WTC11 (cell line): ENCODE measurements around the gene RPS10. TPM values are rescaled to one million over a fixed set of nuclear protein-coding genes. Genes with fewer than 3 reads are reported as not detected.

ENCODE experiments used
- CREB1 ChIP-seq: sonication (generic); formaldehyde crosslinking; IDR thresholded peaks from 2 replicates; pipeline ENCODE4 v1.8.0; 2023; ENCODE audit warnings: mild to moderate bottlenecking, missing genetic modification reagents
- E2F4 ChIP-seq: sonication (generic); formaldehyde crosslinking; IDR thresholded peaks from 2 replicates; pipeline ENCODE4 v1.8.1; 2022; ENCODE audit warnings: low read depth, mild to moderate bottlenecking, moderate library complexity, missing genetic modification reagents, borderline replicate concordance
- EMX1 ChIP-seq: fragments of 250-450 bp; sonication (Bioruptor Pico); IDR thresholded peaks from 2 replicates; pipeline ENCODE4 v1.8.0; 2021; ENCODE audit warnings: mild to moderate bottlenecking
- ESRRA ChIP-seq: sonication (generic); formaldehyde crosslinking; IDR thresholded peaks from 2 replicates; pipeline ENCODE4 v1.8.1; 2022; ENCODE audit warnings: mild to moderate bottlenecking, missing genetic modification reagents, borderline replicate concordance
- FOXJ3 ChIP-seq: sonication (generic); formaldehyde crosslinking; IDR thresholded peaks from 2 replicates; pipeline ENCODE4 v1.9.0; 2021; ENCODE audit warnings: missing genetic modification reagents, mild to moderate bottlenecking, borderline replicate concordance
- GTF2I ChIP-seq: fragments of 250-450 bp; sonication (Bioruptor Pico); conservative IDR thresholded peaks from 2 replicates; pipeline ENCODE4 v1.4.0; 2021; ENCODE audit warnings: mild to moderate bottlenecking
- JAZF1 ChIP-seq: fragments of 250-450 bp; sonication (Bioruptor Pico); IDR thresholded peaks from 2 replicates; pipeline ENCODE4 v1.9.0; 2021; ENCODE audit warnings: moderate library complexity, mild to moderate bottlenecking, inconsistent platforms
- JUN ChIP-seq: sonication (generic); formaldehyde crosslinking; IDR thresholded peaks from 2 replicates; pipeline ENCODE4 v1.8.0; 2023; ENCODE audit warnings: mild to moderate bottlenecking, missing genetic modification reagents
- KAT7 ChIP-seq: sonication (generic); formaldehyde crosslinking; IDR thresholded peaks from 2 replicates; pipeline ENCODE4 v1.8.1; 2023; ENCODE audit warnings: missing genetic modification reagents, mild to moderate bottlenecking, borderline replicate concordance
- NFE2L1 ChIP-seq: sonication (generic); formaldehyde crosslinking; IDR thresholded peaks from 2 replicates; pipeline ENCODE4 v1.8.1; 2023; ENCODE audit warnings: missing genetic modification reagents
- NFYB ChIP-seq: sonication (generic); formaldehyde crosslinking; conservative IDR thresholded peaks from 2 replicates; pipeline ENCODE4 v1.8.0; 2022; ENCODE audit warnings: low read depth, missing genetic modification reagents
- NR2C2 ChIP-seq: sonication (generic); formaldehyde crosslinking; IDR thresholded peaks from 2 replicates; pipeline ENCODE4 v1.8.0; 2022; ENCODE audit warnings: mild to moderate bottlenecking, missing genetic modification reagents
- OVOL2 ChIP-seq: fragments of 250-450 bp; sonication (Bioruptor Pico); IDR thresholded peaks from 2 replicates; pipeline ENCODE4 v1.9.0; 2021; ENCODE audit warnings: mild to moderate bottlenecking, borderline replicate concordance
- PRRX2 ChIP-seq: fragments of 250-450 bp; sonication (Bioruptor Pico); IDR thresholded peaks from 2 replicates; pipeline ENCODE4 v1.8.0; 2021; ENCODE audit warnings: mild to moderate bottlenecking
- SMAD3 ChIP-seq: sonication (generic); formaldehyde crosslinking; IDR thresholded peaks from 2 replicates; pipeline ENCODE4 v1.8.0; 2022; ENCODE audit warnings: missing genetic modification reagents, mild to moderate bottlenecking, borderline replicate concordance
- SOX15 ChIP-seq: fragments of 250-450 bp; sonication (Bioruptor Pico); IDR thresholded peaks from 2 replicates; pipeline ENCODE4 v1.9.0; 2021; ENCODE audit warnings: mild to moderate bottlenecking
- TEAD1 ChIP-seq: sonication (generic); formaldehyde crosslinking; IDR thresholded peaks from 2 replicates; pipeline ENCODE4 v1.8.0; 2022; ENCODE audit warnings: mild to moderate bottlenecking, missing genetic modification reagents
- TP53 ChIP-seq: sonication (generic); formaldehyde crosslinking; IDR thresholded peaks from 2 replicates; pipeline ENCODE4 v1.8.1; 2023; ENCODE audit warnings: mild to moderate bottlenecking, missing genetic modification reagents
- USF2 ChIP-seq: sonication (generic); formaldehyde crosslinking; IDR thresholded peaks from 2 replicates; pipeline ENCODE4 v1.8.1; 2023; ENCODE audit warnings: mild to moderate bottlenecking, missing genetic modification reagents, moderate library complexity
- ZBTB21 ChIP-seq: sonication (generic); formaldehyde crosslinking; IDR thresholded peaks from 2 replicates; pipeline ENCODE4 v1.8.1; 2023; ENCODE audit warnings: mild to moderate bottlenecking, missing genetic modification reagents, borderline replicate concordance
- ZMAT4 ChIP-seq: fragments of 250-450 bp; sonication (Bioruptor Pico); IDR thresholded peaks from 2 replicates; pipeline ENCODE4 v1.9.0; 2021; ENCODE audit warnings: mild to moderate bottlenecking
- ZNF512 ChIP-seq: sonication (generic); formaldehyde crosslinking; IDR thresholded peaks from 2 replicates; pipeline ENCODE4 v1.8.1; 2022; ENCODE audit warnings: missing genetic modification reagents, borderline replicate concordance
- total RNA-seq: library from RNA; stranded (reverse); gene quantifications from 3 replicates; pipeline ENCODE4 v1.2.3, GENCODE V29; 2021
- TF ChIP-seq, protein P1 (sequence below): fragments of 200-600 bp; IDR thresholded peaks from 2 replicates; pipeline ENCODE4 v1.8.0; 2022; ENCODE audit warnings: antibody characterized with exemption
- TF ChIP-seq, protein P2 (sequence below): sonication (generic); formaldehyde crosslinking; IDR thresholded peaks from 2 replicates; pipeline ENCODE4 v1.8.0; 2022; ENCODE audit warnings: mild to moderate bottlenecking, missing genetic modification reagents
- TF ChIP-seq, protein P3 (sequence below): sonication (generic); formaldehyde crosslinking; IDR thresholded peaks from 2 replicates; pipeline ENCODE4 v1.8.1; 2022; ENCODE audit warnings: mild to moderate bottlenecking, missing genetic modification reagents, moderate library complexity, borderline replicate concordance
- TF ChIP-seq, protein P4 (sequence below): fragments of 250-450 bp; sonication (Bioruptor Pico); conservative IDR thresholded peaks from 2 replicates; pipeline ENCODE4 v1.9.0; 2021; ENCODE audit warnings: mild to moderate bottlenecking
- TF ChIP-seq, protein P5 (sequence below): fragments of 250-450 bp; sonication (Bioruptor Pico); IDR thresholded peaks from 2 replicates; pipeline ENCODE4 v2.1.2; 2022; ENCODE audit warnings: mild to moderate bottlenecking, moderate library complexity

RPS10 gene
- total RNA-seq, 1 experiment from 2014 or later = 2,184 TPM

DNA sequence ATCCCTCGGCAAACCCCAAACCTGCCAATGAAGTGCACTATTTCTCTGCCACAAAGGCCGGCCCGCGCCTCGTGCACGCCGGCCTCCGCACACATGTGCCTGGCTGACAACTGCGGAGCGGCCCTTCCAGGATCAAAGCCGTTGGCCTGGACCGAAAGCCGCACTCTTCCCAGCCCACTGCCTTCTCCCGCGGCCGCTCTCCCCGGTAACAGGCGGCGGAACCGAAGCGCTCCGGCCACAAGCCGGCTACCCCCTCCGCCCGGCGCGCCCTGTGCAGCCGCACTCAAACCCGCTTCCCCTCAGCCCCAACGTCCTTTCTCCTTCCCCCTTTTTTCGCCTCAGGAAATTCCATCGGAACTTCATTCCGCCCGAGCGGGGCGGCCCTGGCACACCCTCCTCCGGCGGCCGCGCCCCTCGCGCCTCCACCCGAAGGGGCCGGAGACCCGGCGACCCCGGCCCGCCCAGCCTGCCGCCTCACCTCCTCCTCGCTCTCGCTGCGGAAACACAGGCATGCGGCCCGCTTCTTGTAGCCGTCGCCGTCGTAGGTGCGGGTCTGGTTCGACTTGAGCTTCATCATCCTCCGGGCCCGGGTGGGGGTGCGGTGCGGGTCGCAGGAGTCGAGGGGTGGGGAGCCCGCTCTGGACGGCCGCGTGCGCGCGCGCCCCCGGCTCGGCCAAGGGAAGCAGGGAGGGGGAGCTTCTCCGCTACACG is 33.9 kb downstream of the RPS10 start (continued):
- TF ChIP-seq, protein P1, sequence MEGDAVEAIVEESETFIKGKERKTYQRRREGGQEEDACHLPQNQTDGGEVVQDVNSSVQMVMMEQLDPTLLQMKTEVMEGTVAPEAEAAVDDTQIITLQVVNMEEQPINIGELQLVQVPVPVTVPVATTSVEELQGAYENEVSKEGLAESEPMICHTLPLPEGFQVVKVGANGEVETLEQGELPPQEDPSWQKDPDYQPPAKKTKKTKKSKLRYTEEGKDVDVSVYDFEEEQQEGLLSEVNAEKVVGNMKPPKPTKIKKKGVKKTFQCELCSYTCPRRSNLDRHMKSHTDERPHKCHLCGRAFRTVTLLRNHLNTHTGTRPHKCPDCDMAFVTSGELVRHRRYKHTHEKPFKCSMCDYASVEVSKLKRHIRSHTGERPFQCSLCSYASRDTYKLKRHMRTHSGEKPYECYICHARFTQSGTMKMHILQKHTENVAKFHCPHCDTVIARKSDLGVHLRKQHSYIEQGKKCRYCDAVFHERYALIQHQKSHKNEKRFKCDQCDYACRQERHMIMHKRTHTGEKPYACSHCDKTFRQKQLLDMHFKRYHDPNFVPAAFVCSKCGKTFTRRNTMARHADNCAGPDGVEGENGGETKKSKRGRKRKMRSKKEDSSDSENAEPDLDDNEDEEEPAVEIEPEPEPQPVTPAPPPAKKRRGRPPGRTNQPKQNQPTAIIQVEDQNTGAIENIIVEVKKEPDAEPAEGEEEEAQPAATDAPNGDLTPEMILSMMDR = no peak
- TF ChIP-seq JAZF1 (CRISPR knock-in tag) = no peak
- no peak for TF ChIP-seq SOX15
- TF ChIP-seq GTF2I (CRISPR knock-in tag) = no peak
- no peak for TF ChIP-seq ZNF512 (CRISPR knock-in tag)
- TF ChIP-seq, protein P2, sequence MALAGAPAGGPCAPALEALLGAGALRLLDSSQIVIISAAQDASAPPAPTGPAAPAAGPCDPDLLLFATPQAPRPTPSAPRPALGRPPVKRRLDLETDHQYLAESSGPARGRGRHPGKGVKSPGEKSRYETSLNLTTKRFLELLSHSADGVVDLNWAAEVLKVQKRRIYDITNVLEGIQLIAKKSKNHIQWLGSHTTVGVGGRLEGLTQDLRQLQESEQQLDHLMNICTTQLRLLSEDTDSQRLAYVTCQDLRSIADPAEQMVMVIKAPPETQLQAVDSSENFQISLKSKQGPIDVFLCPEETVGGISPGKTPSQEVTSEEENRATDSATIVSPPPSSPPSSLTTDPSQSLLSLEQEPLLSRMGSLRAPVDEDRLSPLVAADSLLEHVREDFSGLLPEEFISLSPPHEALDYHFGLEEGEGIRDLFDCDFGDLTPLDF = peak; percentile 77
- TF ChIP-seq FOXJ3 (CRISPR knock-in tag) = no peak
- TF ChIP-seq ZBTB21 (CRISPR knock-in tag) = no peak
- no peak for TF ChIP-seq SMAD3 (CRISPR knock-in tag)
- TF ChIP-seq KAT7 = no peak; the same call in 1 of the 2 replicates
- TF ChIP-seq EMX1 = no peak
- TF ChIP-seq USF2 = 0 out of 2 replicates have a peak, but pooled peaks have one; percentile 5
- TF ChIP-seq OVOL2 = no peak
- no peak; the same call in 1 of the 2 replicates for TF ChIP-seq NFYB
- no peak for TF ChIP-seq NFE2L1 (CRISPR knock-in tag)
- TF ChIP-seq, protein P3, sequence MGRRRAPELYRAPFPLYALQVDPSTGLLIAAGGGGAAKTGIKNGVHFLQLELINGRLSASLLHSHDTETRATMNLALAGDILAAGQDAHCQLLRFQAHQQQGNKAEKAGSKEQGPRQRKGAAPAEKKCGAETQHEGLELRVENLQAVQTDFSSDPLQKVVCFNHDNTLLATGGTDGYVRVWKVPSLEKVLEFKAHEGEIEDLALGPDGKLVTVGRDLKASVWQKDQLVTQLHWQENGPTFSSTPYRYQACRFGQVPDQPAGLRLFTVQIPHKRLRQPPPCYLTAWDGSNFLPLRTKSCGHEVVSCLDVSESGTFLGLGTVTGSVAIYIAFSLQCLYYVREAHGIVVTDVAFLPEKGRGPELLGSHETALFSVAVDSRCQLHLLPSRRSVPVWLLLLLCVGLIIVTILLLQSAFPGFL (CRISPR knock-in tag) = peak; percentile 70; the same call in 1 of the 2 replicates
- 0 out of 2 replicates have a peak, but pooled peaks have one; percentile 5 for TF ChIP-seq E2F4 (CRISPR knock-in tag)
- peak; percentile 47; the same call in 1 of the 2 replicates for TF ChIP-seq NR2C2 (CRISPR knock-in tag)
- TF ChIP-seq, protein P4, sequence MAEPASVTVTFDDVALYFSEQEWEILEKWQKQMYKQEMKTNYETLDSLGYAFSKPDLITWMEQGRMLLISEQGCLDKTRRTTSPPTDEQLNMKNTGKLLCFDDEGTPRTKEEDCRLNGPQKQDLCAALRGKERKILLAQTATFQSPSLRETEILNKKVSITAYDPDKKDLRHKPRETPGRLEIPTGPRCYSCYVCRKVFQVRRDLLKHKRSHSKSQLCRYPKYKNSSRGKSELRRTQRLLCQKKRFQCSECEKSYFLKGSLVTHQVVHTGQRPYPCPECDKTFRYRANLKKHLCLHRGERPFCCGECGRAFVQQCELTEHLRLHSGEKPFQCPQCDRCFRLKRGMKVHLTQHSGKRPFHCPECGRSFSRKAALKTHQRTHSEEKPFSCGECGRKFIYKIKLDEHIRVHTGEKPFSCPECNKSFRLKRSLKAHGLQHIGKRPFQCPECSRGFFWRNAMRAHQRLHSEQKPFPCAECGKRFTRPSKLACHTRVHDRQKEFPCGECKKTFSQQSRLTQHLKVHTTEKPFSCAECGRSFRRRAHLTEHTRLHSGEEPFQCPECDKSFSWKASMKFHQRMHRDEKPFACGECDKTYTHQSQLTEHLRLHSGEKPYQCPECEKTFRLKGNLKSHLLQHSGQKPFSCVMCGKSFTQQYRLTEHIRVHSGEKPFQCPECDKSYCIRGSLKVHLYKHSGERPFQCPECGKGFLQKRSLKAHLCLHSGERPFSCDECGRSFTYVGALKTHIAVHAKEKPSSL = no peak
- TF ChIP-seq, protein P5, sequence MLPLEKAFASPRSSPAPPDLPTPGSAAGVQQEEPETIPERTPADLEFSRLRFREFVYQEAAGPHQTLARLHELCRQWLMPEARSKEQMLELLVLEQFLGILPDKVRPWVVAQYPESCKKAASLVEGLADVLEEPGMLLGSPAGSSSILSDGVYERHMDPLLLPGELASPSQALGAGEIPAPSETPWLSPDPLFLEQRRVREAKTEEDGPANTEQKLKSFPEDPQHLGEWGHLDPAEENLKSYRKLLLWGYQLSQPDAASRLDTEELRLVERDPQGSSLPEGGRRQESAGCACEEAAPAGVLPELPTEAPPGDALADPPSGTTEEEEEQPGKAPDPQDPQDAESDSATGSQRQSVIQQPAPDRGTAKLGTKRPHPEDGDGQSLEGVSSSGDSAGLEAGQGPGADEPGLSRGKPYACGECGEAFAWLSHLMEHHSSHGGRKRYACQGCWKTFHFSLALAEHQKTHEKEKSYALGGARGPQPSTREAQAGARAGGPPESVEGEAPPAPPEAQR (CRISPR knock-in tag) = no peak
- no peak for TF ChIP-seq JUN
- TF ChIP-seq CREB1 (CRISPR knock-in tag) = no peak; the same call in 1 of the 2 replicates
- TF ChIP-seq ESRRA (CRISPR knock-in tag) = 0 out of 2 replicates have a peak, but pooled peaks have one; percentile 36
- TF ChIP-seq ZMAT4 = no peak
- TF ChIP-seq TEAD1 (CRISPR knock-in tag) = no peak
- TF ChIP-seq PRRX2 (CRISPR knock-in tag) = no peak
- TF ChIP-seq TP53 (CRISPR knock-in tag) = no peak
